ENCODE measurements around the gene ZNF592.

GRCh38 chr15:84764989-84765388 is 16.6 kb downstream of the ZNF592 start:
- TF ChIP-seq CTCF (IDR thresholded peaks at IDR 0.05) (no peak), POLR2A (IDR thresholded peaks at IDR 0.05) (no peak)

Measured in heart left ventricle (tissue), 13 donors.